ENCODE measurements around the gene MCC.

DNA sequence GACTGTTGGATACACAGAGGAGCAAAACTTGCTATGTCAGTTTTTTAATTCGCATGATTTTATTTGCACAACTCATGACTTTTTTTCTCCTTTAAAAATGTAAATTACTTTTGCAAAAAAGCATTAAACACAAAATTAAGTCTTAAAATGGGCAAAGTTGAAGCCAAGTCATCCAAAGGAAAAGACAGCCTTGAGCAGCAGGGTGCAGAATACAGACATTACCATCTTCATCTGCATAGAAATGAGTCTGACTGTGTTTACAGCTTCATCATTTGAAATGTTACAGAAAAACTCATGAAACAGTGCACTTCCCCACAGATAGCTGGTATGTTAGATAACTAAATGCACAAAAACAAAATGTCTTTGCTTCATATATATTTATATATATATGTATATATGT lies 154.8 kb downstream of the MCC start:
- TF ChIP-seq, protein P1, sequence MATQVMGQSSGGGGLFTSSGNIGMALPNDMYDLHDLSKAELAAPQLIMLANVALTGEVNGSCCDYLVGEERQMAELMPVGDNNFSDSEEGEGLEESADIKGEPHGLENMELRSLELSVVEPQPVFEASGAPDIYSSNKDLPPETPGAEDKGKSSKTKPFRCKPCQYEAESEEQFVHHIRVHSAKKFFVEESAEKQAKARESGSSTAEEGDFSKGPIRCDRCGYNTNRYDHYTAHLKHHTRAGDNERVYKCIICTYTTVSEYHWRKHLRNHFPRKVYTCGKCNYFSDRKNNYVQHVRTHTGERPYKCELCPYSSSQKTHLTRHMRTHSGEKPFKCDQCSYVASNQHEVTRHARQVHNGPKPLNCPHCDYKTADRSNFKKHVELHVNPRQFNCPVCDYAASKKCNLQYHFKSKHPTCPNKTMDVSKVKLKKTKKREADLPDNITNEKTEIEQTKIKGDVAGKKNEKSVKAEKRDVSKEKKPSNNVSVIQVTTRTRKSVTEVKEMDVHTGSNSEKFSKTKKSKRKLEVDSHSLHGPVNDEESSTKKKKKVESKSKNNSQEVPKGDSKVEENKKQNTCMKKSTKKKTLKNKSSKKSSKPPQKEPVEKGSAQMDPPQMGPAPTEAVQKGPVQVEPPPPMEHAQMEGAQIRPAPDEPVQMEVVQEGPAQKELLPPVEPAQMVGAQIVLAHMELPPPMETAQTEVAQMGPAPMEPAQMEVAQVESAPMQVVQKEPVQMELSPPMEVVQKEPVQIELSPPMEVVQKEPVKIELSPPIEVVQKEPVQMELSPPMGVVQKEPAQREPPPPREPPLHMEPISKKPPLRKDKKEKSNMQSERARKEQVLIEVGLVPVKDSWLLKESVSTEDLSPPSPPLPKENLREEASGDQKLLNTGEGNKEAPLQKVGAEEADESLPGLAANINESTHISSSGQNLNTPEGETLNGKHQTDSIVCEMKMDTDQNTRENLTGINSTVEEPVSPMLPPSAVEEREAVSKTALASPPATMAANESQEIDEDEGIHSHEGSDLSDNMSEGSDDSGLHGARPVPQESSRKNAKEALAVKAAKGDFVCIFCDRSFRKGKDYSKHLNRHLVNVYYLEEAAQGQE (IDR thresholded peaks at IDR 0.05; ENCODE audit: insufficient read depth in 1 of 2, low read depth in 2 of 2, low read length in 1 of 2), result no peak
- TF ChIP-seq, protein P2, sequence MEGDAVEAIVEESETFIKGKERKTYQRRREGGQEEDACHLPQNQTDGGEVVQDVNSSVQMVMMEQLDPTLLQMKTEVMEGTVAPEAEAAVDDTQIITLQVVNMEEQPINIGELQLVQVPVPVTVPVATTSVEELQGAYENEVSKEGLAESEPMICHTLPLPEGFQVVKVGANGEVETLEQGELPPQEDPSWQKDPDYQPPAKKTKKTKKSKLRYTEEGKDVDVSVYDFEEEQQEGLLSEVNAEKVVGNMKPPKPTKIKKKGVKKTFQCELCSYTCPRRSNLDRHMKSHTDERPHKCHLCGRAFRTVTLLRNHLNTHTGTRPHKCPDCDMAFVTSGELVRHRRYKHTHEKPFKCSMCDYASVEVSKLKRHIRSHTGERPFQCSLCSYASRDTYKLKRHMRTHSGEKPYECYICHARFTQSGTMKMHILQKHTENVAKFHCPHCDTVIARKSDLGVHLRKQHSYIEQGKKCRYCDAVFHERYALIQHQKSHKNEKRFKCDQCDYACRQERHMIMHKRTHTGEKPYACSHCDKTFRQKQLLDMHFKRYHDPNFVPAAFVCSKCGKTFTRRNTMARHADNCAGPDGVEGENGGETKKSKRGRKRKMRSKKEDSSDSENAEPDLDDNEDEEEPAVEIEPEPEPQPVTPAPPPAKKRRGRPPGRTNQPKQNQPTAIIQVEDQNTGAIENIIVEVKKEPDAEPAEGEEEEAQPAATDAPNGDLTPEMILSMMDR (IDR thresholded peaks at IDR 0.05), result no peak
- TF ChIP-seq POLR2AphosphoS5 (IDR thresholded peaks at IDR 0.05; ENCODE audit: low read depth, low read length), result no peak
- TF ChIP-seq SIN3A (IDR thresholded peaks at IDR 0.05; ENCODE audit: borderline replicate concordance, insufficient read depth, low read depth, low read length), result no peak
- TF ChIP-seq TCF7L2 (IDR thresholded peaks at IDR 0.05; ENCODE audit: low read depth, low read length), result no peak

All from Panc1 (cell line).